GM13977 (cell line): ENCODE results near the gene DNLZ.

Experiments
- DNase-seq: peaks from one replicate; pipeline ENCODE4 v3.0.0; 2012; ENCODE audit warnings: low spot score
- CTCF ChIP-seq: IDR thresholded peaks from 2 replicates; pipeline ENCODE4 v1.5.1; 2012; ENCODE audit warnings: mild to moderate bottlenecking, control low read depth; ENCODE audit not compliant: insufficient read depth; ENCODE audit errors: extremely low read depth, missing control alignments
- in situ Hi-C: fragments of 300-500 bp; cut with MboI; formaldehyde crosslinking; loops from one replicate; pipeline ENCODE4 v1.12.0; 2022; ENCODE audit warnings: low sequenced_read_pairs, low pct_unique_long_range_greater_than_20kb, mixed read lengths, inconsistent platforms; ENCODE audit not compliant: unreplicated experiment

Gene DNLZ

DNA sequence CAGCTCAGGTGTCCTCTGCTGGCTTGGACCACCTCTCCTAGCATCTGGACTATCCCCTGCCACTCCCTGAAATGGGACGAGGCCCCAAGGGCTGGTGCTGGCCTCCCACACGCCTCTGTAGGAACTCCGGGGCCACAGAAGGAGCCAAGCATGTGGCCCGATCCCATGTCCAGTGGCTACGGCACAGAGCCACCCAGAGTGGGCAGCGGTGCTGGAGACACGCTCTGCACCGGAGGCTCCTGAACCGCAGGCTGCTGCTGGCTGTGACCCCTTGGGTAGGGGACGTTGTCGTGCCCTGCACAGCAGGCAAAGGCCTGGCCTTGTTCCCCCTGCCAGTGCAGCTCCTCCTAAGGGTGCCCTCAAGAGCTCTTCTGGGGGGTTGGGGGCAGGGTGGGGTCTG, 16.3 kb upstream of the DNLZ start:
- TF ChIP-seq CTCF: no peak
- DNase-seq: no peak
- in situ Hi-C loops: no loop called here

GRCh38 chr9:136379401-136379800, 15.9 kb upstream of the DNLZ start:
- in situ Hi-C loops: no loop called here
- DNase-seq: no peak
- TF ChIP-seq CTCF: no peak

DNA sequence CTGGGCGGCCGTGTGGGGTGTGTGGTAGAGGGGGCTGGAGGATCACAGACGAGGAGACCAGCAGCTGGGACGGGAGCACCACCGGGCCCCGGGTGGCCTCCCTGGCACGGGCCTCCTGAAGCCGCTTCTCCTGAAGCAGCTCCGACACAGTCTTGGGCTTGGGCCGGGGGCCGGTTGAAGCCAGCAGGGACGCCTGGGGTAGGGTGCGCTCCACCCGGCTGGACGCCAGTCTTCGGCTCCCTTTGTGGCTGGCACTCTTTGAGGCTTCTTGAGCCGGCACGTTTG, 15.4 kb upstream of the DNLZ start:
- DNase-seq: no peak
- in situ Hi-C loops: no loop called here
- no peak for TF ChIP-seq CTCF

GRCh38 chr9:136378170-136379002, 14.8 kb upstream of the DNLZ start:
- no peak for TF ChIP-seq CTCF
- no peak for DNase-seq
- in situ Hi-C loops: no loop called here

- TF ChIP-seq CTCF: no peak
- in situ Hi-C loops: no loop called here
- DNase-seq: no peak
These were observed 14.0 kb upstream of the DNLZ start for GRCh38 chr9:136377341-136378169.

DNA sequence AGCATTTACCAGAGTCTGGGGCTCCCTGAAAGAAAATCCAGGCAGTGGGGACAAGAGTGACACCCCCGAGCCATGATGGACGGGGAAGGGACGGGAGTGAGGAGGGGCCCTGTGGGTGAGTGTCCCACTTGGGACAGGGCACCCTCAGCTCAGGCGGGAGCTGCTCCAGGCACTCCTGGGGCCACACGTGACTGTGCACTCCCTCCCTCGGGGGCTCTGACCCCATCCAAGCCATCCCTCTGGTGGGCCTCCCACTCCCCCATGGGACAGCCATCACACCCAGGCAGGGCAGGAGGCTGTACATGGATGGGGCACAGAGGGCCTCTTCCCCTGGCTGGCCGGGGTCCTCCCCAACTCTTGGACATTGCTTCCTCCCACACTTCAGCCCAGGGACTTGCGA, 12.9 kb upstream of the DNLZ start:
- no peak for TF ChIP-seq CTCF
- no peak for DNase-seq
- in situ Hi-C loops: no loop called here
